ENCODE data around the gene MTM1.

DNA sequence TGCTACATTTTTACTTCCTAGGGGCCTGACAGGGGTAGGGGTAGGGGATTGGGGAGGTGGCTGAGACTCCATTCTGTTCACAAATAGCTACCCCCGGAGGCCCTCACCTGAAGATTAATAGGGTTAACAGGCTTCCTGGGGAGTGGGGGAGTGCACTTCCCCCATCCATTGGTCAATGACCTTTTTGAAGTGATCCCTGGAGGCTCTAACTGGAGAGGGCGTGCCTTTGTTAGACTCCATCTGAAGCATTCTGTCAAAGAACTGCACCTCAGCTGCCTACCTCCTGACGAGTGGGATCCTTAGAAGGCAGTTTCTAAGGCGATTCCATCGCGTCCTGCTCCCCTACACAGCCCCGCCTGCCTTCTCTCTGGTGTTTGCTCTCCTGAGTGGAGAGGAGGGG, 10.0 kb upstream of the MTM1 start:
- no peak for TF ChIP-seq CTCF (IDR thresholded peaks at IDR 0.05; ENCODE audit: low read depth, low read length)
- no peak for TF ChIP-seq EZH2phosphoT487 (IDR thresholded peaks at IDR 0.05; ENCODE audit: low read depth)

All from OCI-LY3 (cell line).